Colon (tissue), 2 donors: ENCODE data around the gene TEAD1.

Experiments used
- FAIRE-seq: peaks from 2 replicates; lab custom pipeline; 2012; peaks lifted over from hg19 to GRCh38; lab: Jason Lieb, UNC
- donor health status: control.
- donor health status: control.

TEAD1 gene

DNA sequence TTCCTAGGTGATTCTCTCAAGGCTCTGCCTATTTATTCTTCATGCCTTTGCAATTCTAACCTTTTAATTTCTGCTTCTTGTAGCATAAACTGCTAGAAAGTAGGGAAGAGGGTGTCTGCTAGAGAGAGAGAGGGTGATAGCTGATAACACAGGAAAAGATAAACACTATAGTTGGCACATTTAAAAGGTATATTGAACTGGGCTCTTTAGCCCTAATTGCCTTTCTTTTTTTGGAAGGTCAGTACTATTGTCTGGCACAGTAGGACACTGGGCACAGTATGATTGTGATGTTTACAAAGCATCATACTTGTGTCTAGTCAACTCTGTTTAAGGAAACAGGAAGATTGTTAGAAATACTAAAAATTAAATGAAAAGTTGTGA is 33.3 kb downstream of the TEAD1 start:
- no peak for FAIRE-seq

DNA sequence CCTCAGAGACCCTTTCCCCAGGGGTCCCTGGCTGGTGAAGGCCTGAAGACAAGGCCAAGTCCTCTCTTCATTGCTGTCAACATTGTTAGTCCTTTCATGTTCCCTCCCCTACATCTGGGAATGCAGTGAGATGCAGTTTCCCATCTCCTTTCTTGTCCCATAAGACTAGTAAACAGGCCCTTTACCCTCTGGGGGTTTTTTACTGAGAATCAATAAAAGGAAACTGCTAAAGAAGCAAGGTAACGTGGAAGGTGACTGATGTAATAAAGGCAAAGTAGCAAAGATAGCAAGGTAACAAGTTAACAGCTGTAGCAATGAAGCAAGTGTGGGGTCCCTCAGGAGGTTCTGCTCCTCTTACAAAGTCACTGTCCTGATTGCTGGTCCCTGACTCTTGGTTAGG is 37.3 kb downstream of the TEAD1 start:
- no peak for FAIRE-seq

GRCh38 chr11:12712132-12712531 is 37.9 kb downstream of the TEAD1 start:
- FAIRE-seq: no peak

GRCh38 chr11:12715131-12715530 is 40.9 kb downstream of the TEAD1 start:
- FAIRE-seq: no peak

GRCh38 chr11:12715941-12716340 is 41.7 kb downstream of the TEAD1 start:
- FAIRE-seq: no peak

DNA sequence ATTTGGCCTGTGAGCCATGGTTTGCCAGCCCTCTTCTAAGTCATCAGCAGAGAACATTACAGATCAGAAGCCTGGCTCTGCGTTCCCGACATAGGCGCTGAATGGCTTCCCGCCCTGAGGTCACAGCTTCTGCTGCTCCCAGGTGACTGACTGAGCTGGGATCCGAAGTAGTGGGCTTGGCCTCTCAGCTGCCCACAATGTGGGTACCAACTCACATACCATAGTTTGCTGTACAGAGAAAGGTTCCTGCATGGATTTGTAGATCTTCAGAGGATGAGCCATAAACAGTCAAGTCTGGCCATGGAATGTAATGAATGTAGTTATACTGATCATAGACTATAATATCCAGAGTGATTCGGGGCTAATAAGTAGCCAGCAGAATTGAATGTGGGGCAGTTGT is 42.6 kb downstream of the TEAD1 start:
- FAIRE-seq: no peak

- no peak for FAIRE-seq
Observed at GRCh38 chr11:12717851-12718291, 43.6 kb downstream of the TEAD1 start.

GRCh38 chr11:12719221-12719620 is 45.0 kb downstream of the TEAD1 start:
- no peak for FAIRE-seq

GRCh38 chr11:12721816-12722604 is 47.8 kb downstream of the TEAD1 start:
- no peak for FAIRE-seq

GRCh38 chr11:12723421-12724300 is 49.4 kb downstream of the TEAD1 start:
- no peak for FAIRE-seq

DNA sequence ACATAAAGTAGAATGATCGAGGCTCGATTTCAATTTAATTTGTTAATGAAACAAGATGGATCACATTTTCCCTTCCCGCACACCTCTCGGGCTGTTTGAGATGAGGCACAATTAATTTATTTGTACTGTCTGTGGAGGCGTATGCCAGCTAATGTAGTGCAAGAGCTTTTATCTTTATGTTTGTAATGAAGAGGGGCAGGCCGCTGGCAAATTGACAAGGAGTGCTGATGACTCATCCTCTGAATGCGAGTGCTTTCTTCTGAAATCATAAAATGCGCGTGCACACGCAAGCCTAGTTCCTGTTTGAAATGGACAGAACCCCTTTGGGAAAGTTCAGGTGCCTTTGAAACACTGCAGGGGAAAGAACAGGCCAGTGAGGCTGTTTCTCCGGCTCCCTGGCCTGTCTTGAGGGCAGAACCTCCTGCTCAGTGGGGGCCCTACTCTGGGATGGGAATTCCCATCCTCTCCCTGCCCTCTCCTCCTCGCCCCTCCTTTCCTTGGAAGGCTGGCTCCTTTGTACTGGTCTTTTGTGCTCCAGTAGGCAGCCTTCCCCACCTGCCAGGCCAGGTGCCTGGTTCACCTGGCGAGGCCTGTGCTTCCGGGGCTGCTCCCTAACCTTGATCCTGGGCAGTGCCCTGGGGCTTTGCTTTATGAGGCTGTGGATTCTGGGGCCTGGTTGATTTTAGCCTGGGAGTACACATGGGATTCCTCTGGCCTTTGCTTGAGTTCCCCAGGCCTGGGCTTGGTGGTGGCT is 50.3 kb downstream of the TEAD1 start:
- FAIRE-seq: no peak

- no peak for FAIRE-seq
Observed at GRCh38 chr11:12725055-12725862, 51.0 kb downstream of the TEAD1 start.

GRCh38 chr11:12725863-12726682 is 51.9 kb downstream of the TEAD1 start:
- no peak for FAIRE-seq

- FAIRE-seq: no peak
Observed at GRCh38 chr11:12727563-12728211, 53.5 kb downstream of the TEAD1 start.

- no peak for FAIRE-seq
Observed at GRCh38 chr11:12728417-12728816, 54.2 kb downstream of the TEAD1 start.

DNA sequence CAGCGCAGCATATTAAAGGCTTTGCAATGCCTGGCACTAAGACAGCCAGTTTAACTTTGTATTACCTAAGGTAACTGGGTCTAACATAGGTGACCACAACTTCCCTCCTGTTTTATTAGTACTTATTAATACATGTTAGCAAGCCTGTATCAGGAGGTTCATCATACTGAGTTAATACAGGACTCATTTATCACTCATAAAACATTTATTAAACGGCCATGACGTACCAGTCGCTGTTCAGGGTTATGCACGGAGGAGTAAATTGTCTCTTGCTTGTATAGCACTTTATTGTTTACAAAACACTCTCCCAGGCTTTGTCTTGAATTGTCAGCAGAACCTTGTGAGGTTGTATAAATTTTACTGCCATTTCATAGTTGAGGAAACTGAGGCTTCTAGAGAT is 55.7 kb downstream of the TEAD1 start:
- no peak for FAIRE-seq

DNA sequence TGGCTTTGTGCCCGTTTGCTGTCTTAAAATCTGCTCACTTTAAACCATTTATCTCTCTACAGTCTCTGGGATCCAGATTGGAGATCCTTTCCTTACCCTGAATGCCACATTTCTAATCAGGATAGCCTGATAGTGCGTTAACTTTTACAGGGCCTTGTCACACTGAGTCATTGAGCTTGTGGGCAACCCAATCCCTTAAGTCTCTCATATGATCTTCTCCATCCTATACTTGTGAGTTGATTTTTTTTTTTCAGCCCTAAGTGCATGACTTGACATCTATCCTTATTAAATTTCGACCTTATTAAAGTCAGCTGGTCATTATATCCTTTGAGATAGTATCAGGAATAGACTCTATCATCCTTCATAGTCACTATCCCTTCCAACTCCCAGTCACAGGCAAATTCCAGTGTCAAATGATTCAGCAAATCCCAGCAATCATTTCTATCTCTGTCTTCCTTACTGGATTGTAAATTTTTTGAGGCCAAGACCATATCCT is 57.7 kb downstream of the TEAD1 start:
- no peak for FAIRE-seq

- FAIRE-seq: no peak
Observed at GRCh38 chr11:12733091-12733490, 58.9 kb downstream of the TEAD1 start.

GRCh38 chr11:12734625-12735024 is 60.4 kb downstream of the TEAD1 start:
- no peak for FAIRE-seq

GRCh38 chr11:12735262-12735661 is 61.0 kb downstream of the TEAD1 start:
- no peak for FAIRE-seq
